B cell (primary cell): Measurements from ENCODE around the gene LIX1.

Experiments
- EZH2 ChIP-seq: IDR thresholded peaks from 2 replicates; pipeline ENCODE4 v1.6.1; 2012; ENCODE audit warnings: borderline replicate concordance, low read depth, mild to moderate bottlenecking, moderate library complexity, low read length; ENCODE audit not compliant: insufficient read depth, poor library complexity, severe bottlenecking
- TF ChIP-seq, protein P1 (sequence below): fragments of 200-600 bp; IDR thresholded peaks from one replicate; pipeline ENCODE4 v1.8.0; 2022; ENCODE audit warnings: antibody characterized with exemption, mild to moderate bottlenecking

- TF ChIP-seq EZH2: no peak
- TF ChIP-seq, protein P1, sequence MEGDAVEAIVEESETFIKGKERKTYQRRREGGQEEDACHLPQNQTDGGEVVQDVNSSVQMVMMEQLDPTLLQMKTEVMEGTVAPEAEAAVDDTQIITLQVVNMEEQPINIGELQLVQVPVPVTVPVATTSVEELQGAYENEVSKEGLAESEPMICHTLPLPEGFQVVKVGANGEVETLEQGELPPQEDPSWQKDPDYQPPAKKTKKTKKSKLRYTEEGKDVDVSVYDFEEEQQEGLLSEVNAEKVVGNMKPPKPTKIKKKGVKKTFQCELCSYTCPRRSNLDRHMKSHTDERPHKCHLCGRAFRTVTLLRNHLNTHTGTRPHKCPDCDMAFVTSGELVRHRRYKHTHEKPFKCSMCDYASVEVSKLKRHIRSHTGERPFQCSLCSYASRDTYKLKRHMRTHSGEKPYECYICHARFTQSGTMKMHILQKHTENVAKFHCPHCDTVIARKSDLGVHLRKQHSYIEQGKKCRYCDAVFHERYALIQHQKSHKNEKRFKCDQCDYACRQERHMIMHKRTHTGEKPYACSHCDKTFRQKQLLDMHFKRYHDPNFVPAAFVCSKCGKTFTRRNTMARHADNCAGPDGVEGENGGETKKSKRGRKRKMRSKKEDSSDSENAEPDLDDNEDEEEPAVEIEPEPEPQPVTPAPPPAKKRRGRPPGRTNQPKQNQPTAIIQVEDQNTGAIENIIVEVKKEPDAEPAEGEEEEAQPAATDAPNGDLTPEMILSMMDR: peak; percentile 35
Observed at GRCh38 chr5:97142521-97143254, at the start of gene LIX1.
